GM21447 (cell line): ENCODE measurements around the gene JMJD1C.

Experiments
- ATAC-seq: cut with Tn5 transposase; IDR thresholded peaks from one replicate; pipeline ENCODE4 v1.9.1; 2021; ENCODE audit not compliant: unreplicated experiment

Gene JMJD1C

DNA sequence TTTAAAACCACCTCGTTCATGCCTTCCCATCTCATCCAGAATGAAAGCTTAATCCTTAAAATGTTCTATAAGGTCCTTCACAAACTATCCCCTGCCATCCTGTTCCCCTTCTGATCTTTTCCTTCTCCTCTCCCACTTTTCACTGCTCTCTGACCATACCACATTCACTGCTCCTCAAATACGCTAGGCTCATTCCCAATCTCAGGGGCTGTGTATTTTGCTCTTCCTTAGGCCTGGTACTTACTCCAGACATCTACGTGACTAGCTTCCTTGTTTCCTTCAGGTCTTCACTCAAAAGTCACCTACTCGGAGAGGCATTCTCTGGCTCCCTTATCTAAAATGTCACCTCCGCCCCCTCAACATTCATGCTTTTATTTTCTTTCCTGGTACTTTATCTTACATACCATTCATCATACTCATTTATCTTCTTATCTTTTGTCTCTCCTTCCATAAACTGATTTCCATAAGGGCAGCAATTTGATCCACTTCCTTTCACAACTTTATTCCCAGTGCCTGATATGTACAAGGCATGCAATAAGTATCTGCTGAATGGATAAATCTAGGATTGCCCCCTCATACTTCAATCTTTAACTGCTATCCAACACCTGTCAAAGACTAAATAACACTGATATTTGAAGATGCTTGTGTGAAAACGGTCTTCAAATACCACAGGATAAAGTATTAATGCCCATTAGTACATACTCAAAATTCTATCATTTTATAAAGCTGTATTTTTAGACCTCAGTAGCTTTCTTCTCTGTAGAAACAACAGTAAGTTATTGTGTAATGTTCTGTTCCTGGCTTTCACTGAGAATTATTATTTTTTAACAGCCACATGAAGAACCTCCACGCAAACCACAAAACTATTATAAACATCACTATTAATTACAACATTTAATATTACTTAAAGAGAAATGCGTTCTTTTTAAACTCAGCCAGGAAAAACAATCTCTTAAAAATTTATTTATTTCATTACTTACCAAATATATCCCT is 27.0 kb downstream of the JMJD1C start:
- ATAC-seq, result no peak

- ATAC-seq, result no peak
Observed at GRCh38 chr10:63437116-63437949, 28.4 kb downstream of the JMJD1C start.

DNA sequence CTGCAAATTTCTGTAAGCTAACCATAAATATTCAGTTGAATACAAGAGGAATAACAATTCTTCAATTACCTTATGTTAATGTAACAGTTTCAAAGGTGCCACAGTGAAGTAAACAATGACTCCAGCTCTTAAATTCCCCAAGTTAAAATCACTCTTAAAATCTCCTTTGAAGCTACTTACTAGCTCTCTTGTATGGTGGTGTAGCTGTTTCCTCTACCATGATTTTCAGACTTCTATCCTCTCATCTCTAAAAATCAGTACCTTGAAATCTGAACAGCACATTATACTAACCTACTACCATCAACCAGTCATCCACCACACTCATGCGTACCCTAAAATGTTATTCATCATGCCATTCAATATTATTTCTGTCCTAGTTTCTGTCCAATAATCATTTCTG is 29.6 kb downstream of the JMJD1C start:
- ATAC-seq, result no peak

GRCh38 chr10:63434866-63435854 is 30.6 kb downstream of the JMJD1C start:
- no peak for ATAC-seq

- peak; percentile 53 for ATAC-seq
Observed at GRCh38 chr10:63431962-63432797, 33.6 kb downstream of the JMJD1C start.

DNA sequence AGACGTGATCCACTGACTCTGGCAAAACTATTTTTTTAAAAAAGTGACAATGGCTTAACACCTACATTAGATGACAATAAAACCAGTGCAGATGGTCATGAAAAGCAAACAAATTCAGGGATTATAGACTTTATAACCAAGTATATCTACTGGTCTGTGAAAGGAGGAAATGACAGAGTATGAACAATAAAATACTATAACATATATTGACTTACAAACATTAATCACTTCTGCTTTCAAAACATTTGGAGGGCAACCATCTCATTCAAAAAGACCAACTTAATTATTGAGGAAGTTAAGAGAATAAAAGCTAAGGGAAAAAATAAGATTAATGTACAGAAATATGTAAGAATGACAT is 34.8 kb downstream of the JMJD1C start:
- ATAC-seq, result no peak

- ATAC-seq, result no peak
Observed at GRCh38 chr10:63430091-63430998, 35.4 kb downstream of the JMJD1C start.

- ATAC-seq, result no peak
Observed at GRCh38 chr10:63429281-63429680, 36.5 kb downstream of the JMJD1C start.

DNA sequence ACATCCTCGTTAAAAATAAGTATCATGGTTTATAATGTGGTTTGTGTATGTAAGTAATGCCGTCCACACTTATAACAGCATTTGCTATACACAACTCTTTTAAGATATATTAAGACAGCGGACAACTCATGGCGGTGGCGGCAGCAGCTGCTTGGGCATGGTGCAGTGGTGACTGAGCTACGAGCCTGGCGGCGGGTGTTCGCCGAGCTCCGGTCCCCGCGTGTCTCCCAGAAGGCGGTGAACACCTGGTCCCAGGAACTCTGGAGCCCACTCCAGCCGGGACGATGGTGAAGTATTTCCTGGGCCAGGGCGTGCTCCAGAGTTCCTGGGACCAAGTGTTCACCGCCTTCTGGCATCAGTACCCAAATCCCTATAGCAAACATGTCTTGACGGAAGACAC is 38.8 kb downstream of the JMJD1C start:
- ATAC-seq, result no peak

DNA sequence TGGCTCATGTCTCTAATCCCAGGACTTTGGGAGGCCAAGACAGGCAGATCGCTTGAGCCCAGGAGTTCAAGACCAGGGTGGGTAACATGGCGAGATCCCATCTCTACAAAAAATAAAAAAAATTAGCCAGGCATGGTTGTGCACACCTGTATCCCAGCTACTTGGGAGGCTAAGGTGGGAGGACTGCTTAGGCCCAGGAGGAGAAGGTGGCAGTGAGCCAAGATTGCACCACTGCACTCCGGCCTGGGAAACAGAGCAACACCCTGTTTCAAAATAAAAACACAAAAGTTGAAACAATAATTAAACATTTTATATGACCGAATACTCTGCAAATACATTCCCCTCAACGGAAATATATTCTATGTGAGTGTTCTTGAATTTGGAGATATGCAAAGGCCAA is 40.3 kb downstream of the JMJD1C start:
- no peak for ATAC-seq

DNA sequence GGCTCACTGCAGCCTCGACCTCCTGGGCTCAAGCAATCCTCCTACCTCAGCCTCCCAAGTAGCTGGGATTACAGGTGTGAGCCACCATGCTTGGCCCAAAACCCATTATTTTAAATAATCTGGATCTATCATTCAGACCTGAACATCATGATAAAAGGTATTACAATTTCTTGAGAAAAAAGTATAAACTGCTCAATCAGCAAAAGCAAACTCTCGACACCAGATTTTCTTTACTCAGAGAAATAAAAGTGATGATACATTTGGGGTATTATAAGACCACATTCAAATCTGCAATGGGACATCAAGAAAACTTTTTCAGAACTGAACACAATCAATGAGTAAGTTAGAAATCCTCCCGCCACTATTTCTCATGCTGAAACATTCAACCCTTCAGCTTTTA is 41.2 kb downstream of the JMJD1C start:
- ATAC-seq, result no peak

DNA sequence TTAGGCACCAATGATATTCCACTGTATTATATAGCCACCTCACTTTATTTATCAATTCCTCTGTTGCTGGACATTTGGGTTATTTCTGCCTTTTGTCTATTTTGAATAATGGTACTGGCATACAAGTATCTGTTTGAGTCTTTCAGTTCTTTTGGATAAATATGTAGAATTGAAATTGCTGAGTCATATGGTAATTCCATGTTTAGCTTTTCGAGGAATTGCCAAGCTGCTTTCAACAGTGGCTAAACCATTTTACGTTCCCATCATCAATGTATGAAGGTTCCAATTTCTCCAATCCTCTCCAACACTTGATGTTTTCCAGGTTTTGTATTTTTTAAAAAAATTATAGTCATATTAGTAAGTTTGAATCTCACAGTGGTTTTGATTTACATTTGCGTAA is 42.3 kb downstream of the JMJD1C start:
- no peak for ATAC-seq

DNA sequence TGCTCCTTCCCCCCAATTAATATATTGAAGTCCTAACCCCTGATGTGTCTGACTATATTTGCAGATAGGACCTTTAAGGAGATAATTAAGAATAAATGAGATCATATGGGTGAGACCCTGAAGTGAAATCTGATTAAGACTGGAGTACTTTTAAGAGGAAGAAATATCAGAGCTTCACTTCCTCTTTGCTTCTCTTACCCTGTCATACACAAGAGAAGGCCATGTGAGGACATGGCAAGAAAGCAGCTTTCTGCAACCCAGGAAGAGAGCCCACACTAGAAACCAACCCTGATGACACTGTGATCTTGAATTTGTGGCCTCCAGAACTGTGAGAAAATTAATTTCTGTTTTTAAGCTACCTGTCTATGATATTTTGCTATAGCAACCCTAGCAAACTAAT is 44.2 kb downstream of the JMJD1C start:
- peak; percentile 93 for ATAC-seq

- no peak for ATAC-seq
Observed at GRCh38 chr10:63416376-63416775, 49.4 kb downstream of the JMJD1C start.

GRCh38 chr10:63415640-63416244 is 50.0 kb downstream of the JMJD1C start:
- no peak for ATAC-seq

DNA sequence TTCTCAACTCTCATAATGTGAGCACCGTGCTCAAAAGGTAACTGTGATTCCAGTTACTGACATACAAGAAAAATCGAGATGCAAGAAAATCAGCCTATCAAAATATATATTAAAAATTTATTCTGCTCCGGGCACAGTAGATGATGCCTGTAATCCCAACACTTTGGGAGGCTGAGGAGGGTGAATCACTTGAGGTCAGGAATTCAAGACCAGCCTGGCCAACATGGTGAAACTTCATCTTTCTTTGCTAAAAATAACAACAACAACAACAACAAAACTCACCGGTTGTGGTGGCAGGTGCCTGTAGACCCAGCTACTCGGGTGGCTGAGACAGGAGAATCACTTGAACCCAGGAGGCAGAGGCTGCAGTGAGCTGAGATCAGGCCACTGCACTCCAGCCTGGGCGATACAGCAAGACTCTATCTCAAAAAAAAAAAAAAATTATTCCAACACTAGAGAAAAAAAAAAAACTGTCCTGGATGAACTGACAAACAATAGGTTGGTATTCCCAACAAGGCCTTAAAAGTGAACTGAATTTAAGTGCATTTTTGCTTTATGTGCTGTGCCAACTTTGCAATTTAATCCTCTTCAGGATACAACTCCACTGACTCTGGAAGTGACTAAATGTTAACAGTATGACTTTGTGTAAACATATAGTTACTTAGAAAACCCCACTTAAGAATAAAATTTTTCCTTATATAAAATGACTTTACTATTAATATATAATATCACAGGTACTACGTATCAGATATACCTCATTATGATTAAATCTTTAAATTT is 51.1 kb downstream of the JMJD1C start:
- ATAC-seq, result no peak

DNA sequence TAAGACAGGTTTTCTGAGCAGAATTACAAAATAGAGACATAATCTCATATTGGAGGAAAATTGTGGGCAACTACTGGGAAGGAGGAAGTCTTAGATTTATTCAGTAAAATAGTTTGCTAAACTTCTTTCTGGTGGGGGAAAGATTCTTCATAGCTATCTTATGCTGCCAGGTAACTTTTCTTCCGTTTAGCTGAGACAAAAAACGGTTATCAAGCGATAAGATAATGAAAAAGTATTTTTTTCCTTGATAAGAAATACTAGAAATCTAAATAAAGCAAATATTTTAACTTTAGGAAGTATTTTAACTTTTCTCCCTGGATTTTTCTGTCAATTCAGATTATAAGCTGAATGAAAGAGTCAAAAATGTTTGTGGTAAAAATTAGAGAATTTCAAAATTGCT is 52.3 kb downstream of the JMJD1C start:
- ATAC-seq, result no peak

DNA sequence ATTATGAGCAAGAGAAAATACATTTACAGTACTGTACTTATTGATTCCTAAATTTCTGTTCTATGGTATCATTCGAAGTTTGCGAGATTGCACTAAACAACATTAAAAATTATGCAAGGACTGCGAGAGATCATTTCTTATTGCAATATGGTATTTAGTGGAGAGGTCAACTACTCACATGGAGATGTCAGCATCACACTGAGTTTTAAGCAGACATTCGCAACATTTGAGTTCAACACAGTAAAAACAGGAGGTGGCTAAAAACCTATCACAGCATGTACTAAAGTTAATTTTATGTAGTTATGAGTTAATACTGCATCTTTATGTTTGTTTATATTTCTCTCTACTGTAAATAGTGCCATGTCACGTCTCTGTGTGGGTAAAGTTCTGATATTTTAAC is 53.5 kb downstream of the JMJD1C start:
- no peak for ATAC-seq
